HepG2 (cell line): ENCODE results near the gene GCN1. TPM values are rescaled to one million over a fixed set of nuclear protein-coding genes. Genes with fewer than 3 reads are reported as not detected.
A peak's percentile ranks its signal among the peaks of the same experiment; 100 is the strongest.
"Not testable (repeated sequence)": the region's sequence is repeated elsewhere in the genome, so short reads cannot be mapped to it uniquely, and the experiment has no call there.

Experiments
- ATAC-seq: fragments of 200-7000 bp; cut with Tn5 transposase; 3 replicates; pipeline ENCODE4 v1.9.1; 2020; ENCODE audit warnings: mild to moderate bottlenecking, moderate library complexity
- BruUV-seq: library from RNA; stranded (reverse); fragments of 400-500 nt; replicated peaks from 2 replicates; lab custom pipeline; 2021; lab: Mats Ljungman, UMichigan
- CTCF ChIA-PET: fragments of 300-600 bp; formaldehyde crosslinking; extraction: SDS; loops from one replicate; lab custom pipeline; 2021; ENCODE audit warnings: low total read pairs, inconsistent platforms, low intra/inter-chr PET ratio; lab: Yijun Ruan, JAX
- POLR2A ChIA-PET: fragments of 350-600 bp; sonication (Branson Sonifier 250); formaldehyde crosslinking; loops from one replicate; lab custom pipeline; 2020; ENCODE audit warnings: antibody characterized with exemption, inconsistent platforms; lab: Yijun Ruan, JAX
- DNase-seq: peaks from one replicate; pipeline ENCODE4 v3.0.0-alpha.2; 2015; ENCODE audit warnings: low spot score
- FAIRE-seq: peaks from 3 replicates; lab custom pipeline; 2011; peaks lifted over from hg19 to GRCh38; lab: Jason Lieb, UNC
- H2AFZ ChIP-seq: one replicate; pipeline ENCODE4 v1.6.1; 2011; ENCODE audit warnings: low read length, inconsistent platforms
- H3K27ac ChIP-seq: fragments of 300-600 bp; 3 replicates; pipeline ENCODE4 v1.8.0; 2011; ENCODE audit warnings: mixed run types, mild to moderate bottlenecking, mixed read lengths, low read length, inconsistent platforms; ENCODE audit not compliant: insufficient read depth; ENCODE audit errors: extremely low read length
- H3K27me3 ChIP-seq, 2 experiments: fragments of 200-600 bp in 1 of 2; 2 replicates in 1 of 2; 3 replicates in 1 of 2; pipeline versions ENCODE4 v1.6.0 to v1.8.0; 2011; ENCODE audit warnings: low read length in 2 of 2, mild to moderate bottlenecking in 2 of 2, moderate library complexity in 2 of 2, inconsistent platforms in 1 of 2; ENCODE audit not compliant: insufficient read depth in 2 of 2, control insufficient read depth in 1 of 2
- H3K36me3 ChIP-seq, 2 experiments: fragments of 200-600 bp in 1 of 2; replicated peaks in 1 of 2; 2 replicates in 1 of 2; 3 replicates in 1 of 2; pipeline versions ENCODE4 v1.5.1 to v1.8.0; 2011; ENCODE audit warnings: low read length in 2 of 2, inconsistent platforms in 1 of 2; ENCODE audit not compliant: insufficient read depth in 2 of 2, control insufficient read depth in 1 of 2
- H3K4me1 ChIP-seq: 2 replicates; pipeline ENCODE4 v1.5.1; 2012; ENCODE audit warnings: low read length, inconsistent platforms; ENCODE audit not compliant: insufficient read depth
- H3K4me2 ChIP-seq: 2 replicates; pipeline ENCODE4 v1.6.0; 2011; ENCODE audit warnings: low read depth, low read length, inconsistent platforms
- H3K4me3 ChIP-seq, 3 experiments: fragments of 200-600 bp in 1 of 3; sonication (generic), shearing (Covaris generic) in 1 of 3; replicated peaks in 1 of 3; 2 replicates each; pipeline ENCODE4 v1.5.1; 2011 to 2016; ENCODE audit warnings: low read length in 3 of 3, inconsistent platforms in 2 of 3, low read depth in 2 of 3, mild to moderate bottlenecking in 2 of 3, control low read depth in 1 of 3, mixed read lengths in 1 of 3; ENCODE audit not compliant: insufficient read depth in 1 of 3
- H3K79me2 ChIP-seq: one replicate; pipeline ENCODE4 v1.6.1; 2011; ENCODE audit warnings: low read length, inconsistent platforms; ENCODE audit not compliant: insufficient read depth
- H3K9ac ChIP-seq: 2 replicates; pipeline ENCODE4 v1.6.0; 2011; ENCODE audit warnings: mild to moderate bottlenecking, low read depth, low read length, inconsistent platforms; ENCODE audit not compliant: insufficient read depth
- H3K9me3 ChIP-seq: 2 replicates; pipeline ENCODE4 v1.5.1; 2012; ENCODE audit warnings: mild to moderate bottlenecking, low read length
- H4K20me1 ChIP-seq: 2 replicates; pipeline ENCODE4 v1.6.0; 2011; ENCODE audit warnings: inconsistent platforms, mild to moderate bottlenecking, low read length, moderate library complexity; ENCODE audit not compliant: insufficient read depth
- AGO2 ChIP-seq: fragments of 200-400 bp; formaldehyde crosslinking; optimal IDR thresholded peaks from 2 replicates; pipeline ENCODE3; 2017; ENCODE audit warnings: mild to moderate bottlenecking, low read depth, low read length, moderate library complexity
- RBFOX2 ChIP-seq: fragments of 200-400 bp; formaldehyde crosslinking; IDR thresholded peaks from 2 replicates; pipeline ENCODE4 v1.6.1; 2017; ENCODE audit warnings: low read depth, mild to moderate bottlenecking, low read length
- WGBS: methylation state at CpG from one replicate; pipeline ENCODE4 v1.1.6; 2017; ENCODE audit warnings: low lambda C conversion rate; 5-methylcytosine and 5-hydroxymethylcytosine counted together
- in situ Hi-C: cut with HindIII; loops from 2 replicates; pipeline ENCODE4 v1.10.0; 2017; ENCODE audit warnings: low pct_unique_long_range_greater_than_20kb; ENCODE audit not compliant: extremely low pct_ligation_motif_present
- intact Hi-C: fragments of 100-400 bp; cut with micrococcal nuclease; formaldehyde crosslinking; loops from one replicate; pipeline ENCODE4 v1.10.0; 2022; ENCODE audit not compliant: unreplicated experiment
- polyA plus RNA-seq, 8 experiments: library from polyadenylated mRNA; depleted of rRNA in 3 of 8; stranded (reverse) in 7 of 8; unstranded in 1 of 8; fragments of >200 nt; fragmentation: Illumina TruSeq in 4 of 8; extraction: Trizol in 4 of 8; gene quantifications; 2 replicates each; pipeline versions ENCODE4 v1.2.1 to v1.2.3, GENCODE V29; 2011 to 2016; ENCODE audit warnings: low read depth in 4 of 8, missing spikeins in 1 of 8, mixed read lengths in 1 of 8; ENCODE audit not compliant: insufficient read depth in 1 of 8
- total RNA-seq, 5 experiments: library from RNA; depleted of rRNA; stranded (reverse); fragments of >200 nt; fragmentation: Illumina TruSeq; extraction: Trizol; gene quantifications; 2 replicates each; pipeline ENCODE4 v1.2.3, GENCODE V29; 2016; ENCODE audit warnings: low read depth in 1 of 5
- TF ChIP-seq, protein P1 (sequence below): sonication (generic); formaldehyde crosslinking; IDR thresholded peaks from 2 replicates; pipeline ENCODE4 v1.8.0; 2022; ENCODE audit warnings: mild to moderate bottlenecking, missing genetic modification reagents; ENCODE audit not compliant: insufficient replicate concordance

The GCN1 gene
- total and polyA plus RNA-seq, 2 of the 13 experiments (the other 11 are each of a cell fraction or from before 2014, with no cell fraction given) = 58.2 to 83.0 TPM

DNA sequence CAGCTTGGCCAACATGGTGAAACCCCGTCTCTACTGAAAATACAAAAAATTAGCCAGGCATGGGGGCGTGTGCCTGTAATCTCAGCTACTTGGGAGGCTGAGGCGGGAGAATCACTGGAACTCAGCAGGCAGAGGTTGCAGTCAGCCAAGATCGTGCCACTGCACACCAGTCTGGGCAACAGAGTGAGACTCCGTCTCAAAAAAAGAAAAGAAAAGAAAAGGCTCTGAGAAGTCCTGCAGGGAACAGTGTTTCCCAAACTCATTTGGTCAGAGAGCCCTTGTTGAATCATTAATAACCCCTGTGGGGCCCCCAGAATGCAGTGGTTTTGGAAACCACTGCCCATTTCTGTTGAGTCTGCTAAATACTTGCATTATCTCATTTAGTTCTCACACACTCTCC is 18.7 kb upstream of the GCN1 start:
- WGBS = 96% methylated on average over 5 of the region's 5 CpGs
- H3K4me1 ChIP-seq, DNase-seq, BruUV-seq, H3K27ac ChIP-seq, CTCF ChIA-PET, H3K79me2 ChIP-seq, H4K20me1 ChIP-seq, H3K27me3 ChIP-seq, ATAC-seq, H3K9ac ChIP-seq, intact Hi-C loops, H3K9me3 ChIP-seq, FAIRE-seq, H3K4me2 ChIP-seq, H2AFZ ChIP-seq, H3K4me3 ChIP-seq: not testable (repeated sequence)
- in situ Hi-C loops = loop anchor here (10.0 kb wide), 1 partner anchor 52 kb away; the partner anchor contains the start of gene PXN
- POLR2A ChIA-PET = interaction anchor here (4.5 kb wide), 1 partner anchor 12 kb away, joined by 30 read pairs; the partner anchor contains the start of gene RPLP0
- peaks cover 19 to 41% of the 10 kb centered on the region in 2 experiments; a peak in 4 of 5 replicates for H3K36me3 ChIP-seq

DNA sequence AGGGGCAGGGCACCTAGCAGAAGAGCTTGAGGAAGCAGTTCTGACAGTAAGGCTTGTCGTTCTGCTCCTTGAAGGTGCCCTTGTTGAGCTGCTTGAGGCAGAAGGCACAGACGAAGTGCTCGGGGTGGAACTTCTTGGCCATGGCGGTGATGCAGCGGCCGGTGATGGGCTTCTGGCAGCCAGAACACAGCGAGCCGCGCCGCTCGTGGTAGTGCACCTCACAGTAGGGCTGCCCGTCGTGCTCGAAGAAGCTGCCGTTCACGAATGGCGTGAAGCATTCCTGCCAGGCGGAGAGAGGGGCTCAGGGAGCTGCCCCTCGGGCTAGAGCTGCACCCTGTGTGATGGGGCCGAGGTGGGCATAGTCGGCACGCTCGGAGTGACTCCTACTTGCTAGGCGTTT is 17.8 kb upstream of the GCN1 start:
- BruUV-seq = no TSS peak
- H3K27me3 ChIP-seq = no peaks in the 10 kb centered on the region; a peak in 1 of 5 replicates
- 97% methylated on average over 24 of the region's 24 CpGs for WGBS
- TF ChIP-seq, protein P1, sequence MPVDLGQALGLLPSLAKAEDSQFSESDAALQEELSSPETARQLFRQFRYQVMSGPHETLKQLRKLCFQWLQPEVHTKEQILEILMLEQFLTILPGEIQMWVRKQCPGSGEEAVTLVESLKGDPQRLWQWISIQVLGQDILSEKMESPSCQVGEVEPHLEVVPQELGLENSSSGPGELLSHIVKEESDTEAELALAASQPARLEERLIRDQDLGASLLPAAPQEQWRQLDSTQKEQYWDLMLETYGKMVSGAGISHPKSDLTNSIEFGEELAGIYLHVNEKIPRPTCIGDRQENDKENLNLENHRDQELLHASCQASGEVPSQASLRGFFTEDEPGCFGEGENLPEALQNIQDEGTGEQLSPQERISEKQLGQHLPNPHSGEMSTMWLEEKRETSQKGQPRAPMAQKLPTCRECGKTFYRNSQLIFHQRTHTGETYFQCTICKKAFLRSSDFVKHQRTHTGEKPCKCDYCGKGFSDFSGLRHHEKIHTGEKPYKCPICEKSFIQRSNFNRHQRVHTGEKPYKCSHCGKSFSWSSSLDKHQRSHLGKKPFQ (CRISPR knock-in tag) = no peak
- 0 out of 2 replicates have a peak, but pooled peaks have one; percentile 38 for TF ChIP-seq RBFOX2
- peak; percentile 29 for TF ChIP-seq AGO2
- TF ChIP-seq, all 625 proteins: peak for 2
- POLR2A ChIA-PET = interaction anchor here (4.5 kb wide), 1 partner anchor 11 kb away, joined by 30 read pairs; the partner anchor contains the start of gene RPLP0
- no peak overlapping the region for H3K9ac ChIP-seq
- no peak overlapping the region for H3K4me3 ChIP-seq
- H2AFZ ChIP-seq = no peak overlapping the region
- no peaks in the 10 kb centered on the region for H3K79me2 ChIP-seq
- H3K27ac ChIP-seq = no peak overlapping the region
- ATAC-seq (no peak), DNase-seq (no peak), FAIRE-seq (no peak)
- intact Hi-C loops = no loop called here
- H3K36me3 ChIP-seq = peaks cover 19 to 46% of the 10 kb centered on the region in 2 experiments; a peak in 4 of 5 replicates
- H4K20me1 ChIP-seq = no peaks in the 10 kb centered on the region
- H3K9me3 ChIP-seq = no peaks in the 10 kb centered on the region
- H3K4me2 ChIP-seq = no peak overlapping the region
- CTCF ChIA-PET = no interaction called here
- no peaks in the 10 kb centered on the region for H3K4me1 ChIP-seq
- in situ Hi-C loops = loop anchor here (10.0 kb wide), 1 partner anchor 52 kb away; the partner anchor contains the start of gene PXN
